Stomach (tissue), 4 donors: ENCODE measurements around the gene FAM72B.
"Not testable (repeated sequence)": the region's sequence is repeated elsewhere in the genome, so short reads cannot be mapped to it uniquely, and the experiment has no call there.

Source experiments
- CTCF ChIP-seq, 7 experiments: fragments of 450-650 bp in 4 of 7; fragments of 200-600 bp in 3 of 7; sonication (generic) in 3 of 7; IDR thresholded peaks; one replicate each; pipeline ENCODE4 v1.5.1; 2016 to 2019; ENCODE audit warnings: antibody characterized with exemption in 7 of 7, control low read depth in 2 of 7, mild to moderate bottlenecking in 1 of 7
- POLR2AphosphoS5 ChIP-seq, 3 donors: sonication (generic); formaldehyde crosslinking; IDR thresholded peaks; one replicate each; pipeline ENCODE4 v1.6.1; 2016; ENCODE audit warnings: antibody characterized with exemption in 3 of 3

- not testable (repeated sequence) for TF ChIP-seq POLR2AphosphoS5, CTCF (IDR thresholded peaks at IDR 0.05)
Observed at GRCh38 chr1:121210778-121211177, 26.6 kb upstream of the FAM72B start.
